Naive B cell (primary cell): ENCODE results near the gene MGMT. TPM values are rescaled to one million over a fixed set of nuclear protein-coding genes. Genes with fewer than 3 reads are reported as not detected.
"Not testable (repeated sequence)": the region's sequence is repeated elsewhere in the genome, so short reads cannot be mapped to it uniquely, and the experiment has no call there.

Experiments used
- ATAC-seq, 2 donors: fragments of 150-1000 bp; cut with Tn5 transposase; 2 replicates each; pipeline ENCODE4 v1.10.0; 2021; ENCODE audit warnings: low read depth in 2 of 2, mild to moderate bottlenecking in 2 of 2, moderate library complexity in 2 of 2
- DNase-seq: peaks from one replicate; pipeline ENCODE4 v3.0.0; 2022
- H3K27ac Mint-ChIP-seq, 6 donors: one replicate each; pipeline ENCODE4 v1.8.0; 2020 to 2022; ENCODE audit warnings: mild to moderate bottlenecking in 6 of 6, mixed read lengths in 6 of 6, moderate library complexity in 5 of 6, inconsistent platforms in 2 of 6
- H3K27me3 Mint-ChIP-seq, 3 donors: one replicate each; pipeline ENCODE4 v1.8.0; 2021 to 2022; ENCODE audit warnings: mixed read lengths in 3 of 3, mild to moderate bottlenecking in 1 of 3
- H3K36me3 Mint-ChIP-seq, 2 donors: one replicate each; pipeline ENCODE4 v1.8.0; 2020 to 2022; ENCODE audit warnings: mixed read lengths in 2 of 2, inconsistent platforms in 1 of 2, mild to moderate bottlenecking in 1 of 2
- H3K4me1 Mint-ChIP-seq, 3 donors: one replicate each; pipeline ENCODE4 v1.8.0; 2020 to 2022; ENCODE audit warnings: mixed read lengths in 3 of 3, inconsistent platforms in 1 of 3, mild to moderate bottlenecking in 1 of 3, moderate library complexity in 1 of 3
- H3K4me3 Mint-ChIP-seq, 8 donors: one replicate each; pipeline ENCODE4 v1.8.0; 2020 to 2022; ENCODE audit warnings: mild to moderate bottlenecking in 8 of 8, mixed read lengths in 8 of 8, moderate library complexity in 8 of 8, inconsistent platforms in 2 of 8
- H3K9me3 Mint-ChIP-seq, 7 donors: one replicate each; pipeline ENCODE4 v1.8.0; 2020 to 2022; ENCODE audit warnings: mixed read lengths in 7 of 7, mild to moderate bottlenecking in 5 of 7, inconsistent platforms in 2 of 7, moderate library complexity in 1 of 7
- polyA plus RNA-seq, 6 donors: library from polyadenylated mRNA; unstranded; fragments of 300-500 nt; fragmentation: Illumina TruSeq; gene quantifications; one replicate each; pipeline ENCODE4 v1.2.3, GENCODE V29; 2021; ENCODE audit warnings: low read depth in 6 of 6

Gene MGMT
- 10 to 100 TPM; 29.3 to 46.2 (median 38.2) TPM for polyA plus RNA-seq

- ATAC-seq (peak; percentile 96), DNase-seq (peak; percentile 92)
- peak within 1 kb of the TSS; percentile 59 to 95 (median 78) for H3K27ac Mint-ChIP-seq
- H3K9me3 Mint-ChIP-seq = no peaks in the 10 kb centered on the region
- H3K27me3 Mint-ChIP-seq = no peaks in the 10 kb centered on the region
- H3K4me3 Mint-ChIP-seq = peak within 1 kb of the TSS; percentile 78 to 95 (median 90)
- no peaks in the 10 kb centered on the region for H3K36me3 Mint-ChIP-seq
- peaks cover 0 to 27% (median 3%) of the 10 kb centered on the region in 3 donors for H3K4me1 Mint-ChIP-seq
These were observed at the start of gene MGMT for GRCh38 chr10:129466703-129467358. Gene MGMT (plus strand): TSS chr10:129467241.

- no peak overlapping the region for H3K27ac Mint-ChIP-seq
- no peaks in the 10 kb centered on the region for H3K36me3 Mint-ChIP-seq
- no peak for ATAC-seq
- no peak for DNase-seq
- H3K27me3 Mint-ChIP-seq = peaks cover 0 to 6% (median 5%) of the 10 kb centered on the region in 3 donors
- H3K4me1 Mint-ChIP-seq = no peaks in the 10 kb centered on the region
- H3K9me3 Mint-ChIP-seq = no peaks in the 10 kb centered on the region
- no peak overlapping the region for H3K4me3 Mint-ChIP-seq
These were observed 49.2 kb upstream of the MGMT start for GRCh38 chr10:129417870-129418269.

DNA sequence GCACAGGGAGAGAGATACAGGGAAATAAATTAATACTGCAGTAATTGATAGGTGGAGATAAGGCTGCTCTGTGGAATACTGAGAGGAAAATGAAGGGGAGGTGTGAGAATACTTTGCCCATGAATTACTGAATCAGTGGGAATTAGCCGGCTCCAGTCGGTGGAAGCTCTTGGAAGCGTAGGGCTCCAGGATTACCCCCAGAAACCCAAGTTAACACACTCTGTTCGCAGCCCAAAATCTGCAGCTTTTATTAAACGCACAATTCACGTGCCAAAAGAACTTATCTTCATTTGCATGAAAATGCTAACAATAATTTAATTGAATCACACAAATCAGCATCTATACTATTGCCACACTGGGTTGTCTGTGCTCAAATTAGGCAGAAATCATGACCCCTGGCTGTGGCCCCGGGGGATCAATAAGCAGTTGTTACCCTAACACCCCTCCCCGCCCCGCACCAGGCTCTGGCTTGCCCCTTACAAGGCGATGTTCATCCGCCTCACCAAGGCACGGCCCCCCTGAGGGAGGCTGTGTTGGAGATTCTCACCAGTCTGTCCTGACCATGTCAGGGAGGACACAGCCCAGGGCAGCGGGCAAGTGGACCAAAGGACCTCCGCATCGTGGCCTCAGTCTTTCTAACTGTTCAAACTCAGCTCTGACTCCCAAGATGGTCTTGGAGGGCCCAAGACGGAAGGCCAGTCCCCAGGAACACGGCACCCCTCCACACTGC lies 48.4 kb upstream of the MGMT start:
- H3K27me3 Mint-ChIP-seq = peaks cover 0 to 6% (median 5%) of the 10 kb centered on the region in 3 donors
- H3K27ac Mint-ChIP-seq = peak overlapping the region in 1 of 6 donors; percentile 11
- H3K36me3 Mint-ChIP-seq = no peaks in the 10 kb centered on the region
- no peak overlapping the region for H3K4me3 Mint-ChIP-seq
- DNase-seq (no peak), ATAC-seq (no peak)
- H3K4me1 Mint-ChIP-seq = no peaks in the 10 kb centered on the region
- H3K9me3 Mint-ChIP-seq = no peaks in the 10 kb centered on the region

- ATAC-seq (no peak), DNase-seq (no peak)
- H3K36me3 Mint-ChIP-seq = no peaks in the 10 kb centered on the region
- peaks cover 0 to 6% (median 5%) of the 10 kb centered on the region in 3 donors for H3K27me3 Mint-ChIP-seq
- no peak overlapping the region for H3K4me3 Mint-ChIP-seq
- no peaks in the 10 kb centered on the region for H3K9me3 Mint-ChIP-seq
- H3K27ac Mint-ChIP-seq = no peak overlapping the region
- no peaks in the 10 kb centered on the region for H3K4me1 Mint-ChIP-seq
These were observed 47.6 kb upstream of the MGMT start for GRCh38 chr10:129419397-129419796.

DNA sequence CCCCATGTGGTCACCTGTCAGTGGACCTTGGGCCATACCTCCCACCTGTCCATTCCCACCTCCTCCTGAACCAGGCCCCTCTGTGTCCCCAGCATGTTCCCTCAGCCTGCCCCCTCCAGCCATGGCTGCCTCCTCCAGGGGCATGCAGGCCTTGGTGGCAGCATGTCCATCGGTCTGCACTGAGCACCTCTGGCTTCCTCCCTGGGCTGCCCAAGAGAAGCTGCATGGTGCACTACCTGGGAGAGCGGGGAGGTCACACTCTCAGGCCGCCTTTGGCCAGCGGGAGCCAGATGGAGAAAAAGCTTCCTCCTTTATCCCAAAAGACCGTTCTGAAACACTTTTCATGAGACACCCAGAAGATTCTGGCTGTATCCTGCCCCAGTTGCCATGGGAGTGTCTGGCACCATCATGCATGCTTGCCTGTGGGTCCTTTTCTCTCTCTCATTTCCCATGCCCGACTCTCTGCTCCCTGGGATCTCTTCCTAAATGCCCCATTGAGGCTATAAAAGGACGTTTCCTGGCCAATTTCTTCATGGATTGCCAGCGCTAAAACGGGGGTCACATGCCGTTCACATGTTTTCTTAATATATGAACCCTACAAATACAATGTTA lies 45.5 kb upstream of the MGMT start:
- H3K27ac Mint-ChIP-seq = peak overlapping the region in 1 of 6 donors; percentile 34
- ATAC-seq = no peak
- no peak overlapping the region for H3K4me3 Mint-ChIP-seq
- H3K36me3 Mint-ChIP-seq = no peaks in the 10 kb centered on the region
- no peak for DNase-seq
- H3K27me3 Mint-ChIP-seq = peaks cover 6 to 16% (median 8%) of the 10 kb centered on the region in 3 donors
- no peaks in the 10 kb centered on the region for H3K9me3 Mint-ChIP-seq
- H3K4me1 Mint-ChIP-seq = no peaks in the 10 kb centered on the region

GRCh38 chr10:129424978-129425377 lies 42.1 kb upstream of the MGMT start:
- H3K4me3 Mint-ChIP-seq = no peak overlapping the region
- no peaks in the 10 kb centered on the region for H3K36me3 Mint-ChIP-seq
- DNase-seq (no peak), ATAC-seq (no peak)
- H3K27me3 Mint-ChIP-seq = peaks cover 6 to 16% (median 8%) of the 10 kb centered on the region in 3 donors
- no peak overlapping the region for H3K27ac Mint-ChIP-seq
- H3K9me3 Mint-ChIP-seq = no peaks in the 10 kb centered on the region
- no peaks in the 10 kb centered on the region for H3K4me1 Mint-ChIP-seq

DNA sequence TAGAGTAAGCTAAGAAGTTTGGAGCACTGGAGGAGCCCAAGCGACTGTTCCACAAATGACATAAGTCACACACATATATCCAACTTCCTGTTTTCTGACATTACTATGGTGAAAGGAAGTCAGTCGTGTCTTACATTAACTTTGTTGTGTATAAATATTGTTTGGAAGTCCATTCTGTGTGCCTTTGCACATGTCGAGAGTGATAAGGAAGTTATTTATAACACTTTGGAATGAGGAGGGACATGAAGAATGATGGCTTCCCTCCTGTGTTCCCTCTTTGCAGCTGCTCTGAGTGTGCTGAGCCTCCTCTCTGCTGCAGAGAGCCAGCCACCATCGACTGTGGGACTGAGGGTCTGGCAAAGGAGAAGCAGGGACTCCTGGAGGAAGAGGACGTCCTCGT lies 40.4 kb upstream of the MGMT start:
- peaks cover 3 to 14% (median 8%) of the 10 kb centered on the region in 3 donors for H3K27me3 Mint-ChIP-seq
- no peaks in the 10 kb centered on the region for H3K9me3 Mint-ChIP-seq
- H3K4me1 Mint-ChIP-seq = no peaks in the 10 kb centered on the region
- no peak overlapping the region for H3K27ac Mint-ChIP-seq
- ATAC-seq = no peak
- H3K4me3 Mint-ChIP-seq = no peak overlapping the region
- H3K36me3 Mint-ChIP-seq = no peaks in the 10 kb centered on the region
- DNase-seq = no peak

- Mint-ChIP-seq H3K36me3 (no peaks in the 10 kb centered on the region), H3K4me3 (no peak overlapping the region), H3K4me1 (no peaks in the 10 kb centered on the region), H3K27ac (no peak overlapping the region), H3K9me3 (no peaks in the 10 kb centered on the region), H3K27me3 (no peaks in the 10 kb centered on the region)
- ATAC-seq (no peak), DNase-seq (no peak)
These were observed 33.8 kb upstream of the MGMT start for GRCh38 chr10:129433266-129433665.

DNA sequence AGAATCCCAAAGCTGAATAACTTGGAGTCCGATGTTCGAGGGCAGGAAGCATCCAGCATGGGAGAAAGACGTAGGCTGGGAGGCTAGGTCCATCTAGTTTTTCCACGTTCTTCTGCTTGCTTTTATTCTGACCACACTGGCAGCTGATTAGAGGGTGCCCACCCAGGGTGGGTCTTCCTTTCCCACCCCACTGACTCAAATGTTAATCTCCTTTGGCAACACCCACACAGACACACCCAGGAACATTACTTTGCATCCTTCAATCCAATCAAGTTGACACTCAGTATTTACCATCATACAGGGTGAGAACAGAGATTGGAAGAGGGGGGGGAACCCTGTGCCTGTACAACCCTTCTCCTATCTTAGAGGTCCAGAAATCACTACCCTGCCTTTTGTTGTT lies 31.3 kb upstream of the MGMT start:
- H3K4me1 Mint-ChIP-seq, H3K4me3 Mint-ChIP-seq, H3K9me3 Mint-ChIP-seq, ATAC-seq, DNase-seq, H3K36me3 Mint-ChIP-seq, H3K27ac Mint-ChIP-seq: not testable (repeated sequence)
- H3K27me3 Mint-ChIP-seq = peaks cover 0 to 12% (median 6%) of the 10 kb centered on the region in 3 donors

GRCh38 chr10:129438024-129438423 lies 29.0 kb upstream of the MGMT start:
- Mint-ChIP-seq H3K27ac (no peak overlapping the region), H3K27me3 (peaks cover 0 to 15% (median 6%) of the 10 kb centered on the region in 3 donors), H3K4me3 (no peak overlapping the region), H3K36me3 (no peaks in the 10 kb centered on the region), H3K9me3 (no peaks in the 10 kb centered on the region), H3K4me1 (no peaks in the 10 kb centered on the region)
- DNase-seq = no peak
- ATAC-seq = no peak

- H3K27me3 Mint-ChIP-seq = peaks cover 0 to 24% (median 6%) of the 10 kb centered on the region in 3 donors
- DNase-seq (no peak), ATAC-seq (no peak)
- no peak overlapping the region for H3K4me3 Mint-ChIP-seq
- H3K4me1 Mint-ChIP-seq = no peaks in the 10 kb centered on the region
- no peaks in the 10 kb centered on the region for H3K9me3 Mint-ChIP-seq
- H3K36me3 Mint-ChIP-seq = no peaks in the 10 kb centered on the region
- no peak overlapping the region for H3K27ac Mint-ChIP-seq
These were observed 26.8 kb upstream of the MGMT start for GRCh38 chr10:129440247-129440646.

DNA sequence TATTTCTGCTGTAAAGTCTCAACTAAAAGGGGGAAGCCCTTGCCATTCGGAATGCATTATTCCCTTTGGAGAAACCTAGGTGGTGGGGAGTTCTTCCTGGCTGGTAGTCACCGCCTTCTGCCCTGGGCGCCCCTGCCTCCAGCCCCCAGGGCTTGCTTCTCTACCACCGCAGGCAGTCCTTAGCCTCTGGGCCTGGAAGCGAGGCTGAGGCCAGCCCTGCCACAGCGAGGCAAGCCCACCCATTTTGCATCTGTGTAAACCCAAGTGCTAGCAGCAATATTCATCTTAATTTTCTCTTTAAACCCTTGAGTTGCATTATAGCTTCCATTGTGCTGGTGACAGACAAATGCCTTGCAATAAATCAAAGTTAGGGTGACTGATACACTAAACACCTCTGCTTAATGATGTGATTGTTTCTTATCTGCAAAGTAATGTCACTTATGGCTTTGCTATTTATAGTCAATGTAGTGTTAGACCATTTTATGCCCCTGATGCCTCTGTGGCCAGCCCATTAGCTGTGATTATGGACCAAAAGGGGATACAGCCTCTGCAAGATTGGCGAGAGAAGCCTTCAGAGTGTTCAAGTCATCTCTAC lies 26.2 kb upstream of the MGMT start:
- Mint-ChIP-seq H3K4me1 (no peaks in the 10 kb centered on the region), H3K27me3 (peaks cover 0 to 24% (median 6%) of the 10 kb centered on the region in 3 donors), H3K27ac (no peak overlapping the region), H3K9me3 (no peaks in the 10 kb centered on the region), H3K4me3 (no peak overlapping the region), H3K36me3 (no peaks in the 10 kb centered on the region)
- ATAC-seq (no peak), DNase-seq (no peak)

DNA sequence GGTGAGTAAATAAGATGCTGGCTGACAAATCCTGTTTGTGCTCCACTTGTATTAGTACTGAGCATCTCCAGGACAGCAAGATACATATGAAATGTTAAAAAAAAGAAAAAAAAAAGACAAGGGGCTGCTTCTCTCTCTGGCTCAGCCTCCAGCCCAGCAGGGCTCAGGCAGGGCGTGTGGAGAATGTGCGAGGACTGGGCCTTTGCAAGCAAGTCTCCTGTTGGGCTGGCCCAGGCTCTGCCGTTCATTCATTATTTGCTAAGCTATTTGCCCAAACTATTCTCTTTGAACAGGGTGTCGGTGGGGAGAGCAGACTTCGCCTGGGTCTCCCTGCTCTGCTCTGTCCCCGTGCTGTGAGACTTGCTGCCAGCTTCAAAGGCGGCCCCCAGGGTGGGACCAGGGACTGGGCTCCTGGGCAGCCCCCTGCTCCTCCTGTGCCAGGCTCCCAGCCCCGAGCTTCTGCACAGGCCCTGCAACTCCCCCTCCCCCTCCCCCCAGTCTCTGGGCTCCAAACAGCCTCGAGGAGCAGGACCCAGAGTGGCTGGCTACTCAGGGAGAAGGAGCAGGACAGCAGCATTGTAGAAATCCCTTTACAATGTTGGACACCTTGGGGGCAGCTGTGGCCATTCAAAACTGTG lies 25.6 kb upstream of the MGMT start:
- no peaks in the 10 kb centered on the region for H3K9me3 Mint-ChIP-seq
- no peak overlapping the region for H3K4me3 Mint-ChIP-seq
- H3K27me3 Mint-ChIP-seq = peaks cover 0 to 24% (median 6%) of the 10 kb centered on the region in 3 donors
- DNase-seq = no peak
- no peak overlapping the region for H3K27ac Mint-ChIP-seq
- no peak for ATAC-seq
- no peaks in the 10 kb centered on the region for H3K4me1 Mint-ChIP-seq
- H3K36me3 Mint-ChIP-seq = no peaks in the 10 kb centered on the region
